Measurements from ENCODE around the gene PDPK1.
"Not testable (repeated sequence)": the region's sequence is repeated elsewhere in the genome, so short reads cannot be mapped to it uniquely, and the experiment has no call there.

PDPK1 gene

GRCh38 chr16:2540912-2541311 is 3.1 kb downstream of the PDPK1 start:
- DNase-seq (ENCODE audit: low read depth in 2 of 2): not testable (repeated sequence)

- DNase-seq (ENCODE audit: low read depth in 2 of 2): not testable (repeated sequence)
Observed at GRCh38 chr16:2541409-2541808, 3.6 kb downstream of the PDPK1 start.

DNA sequence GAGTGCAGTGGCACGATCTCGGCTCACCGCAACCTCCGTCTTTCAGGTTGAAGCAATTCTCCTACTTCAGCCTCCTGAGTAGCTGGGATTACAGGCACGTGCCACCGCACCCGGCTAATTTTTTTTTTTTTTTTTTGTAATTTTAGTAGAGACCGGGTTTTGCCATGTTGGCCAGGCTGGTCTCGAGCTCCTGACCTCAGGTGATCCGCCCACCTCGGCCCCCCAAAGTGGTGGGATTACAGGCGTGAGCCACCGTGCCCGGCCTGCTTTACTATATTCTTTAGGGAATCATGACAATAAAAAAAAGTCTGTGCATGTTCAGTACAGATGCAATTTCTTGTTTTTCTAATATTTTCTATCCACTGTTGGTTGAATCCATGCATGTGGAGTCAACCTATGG is 6.0 kb downstream of the PDPK1 start:
- not testable (repeated sequence) for DNase-seq (ENCODE audit: low read depth in 2 of 2)

DNA sequence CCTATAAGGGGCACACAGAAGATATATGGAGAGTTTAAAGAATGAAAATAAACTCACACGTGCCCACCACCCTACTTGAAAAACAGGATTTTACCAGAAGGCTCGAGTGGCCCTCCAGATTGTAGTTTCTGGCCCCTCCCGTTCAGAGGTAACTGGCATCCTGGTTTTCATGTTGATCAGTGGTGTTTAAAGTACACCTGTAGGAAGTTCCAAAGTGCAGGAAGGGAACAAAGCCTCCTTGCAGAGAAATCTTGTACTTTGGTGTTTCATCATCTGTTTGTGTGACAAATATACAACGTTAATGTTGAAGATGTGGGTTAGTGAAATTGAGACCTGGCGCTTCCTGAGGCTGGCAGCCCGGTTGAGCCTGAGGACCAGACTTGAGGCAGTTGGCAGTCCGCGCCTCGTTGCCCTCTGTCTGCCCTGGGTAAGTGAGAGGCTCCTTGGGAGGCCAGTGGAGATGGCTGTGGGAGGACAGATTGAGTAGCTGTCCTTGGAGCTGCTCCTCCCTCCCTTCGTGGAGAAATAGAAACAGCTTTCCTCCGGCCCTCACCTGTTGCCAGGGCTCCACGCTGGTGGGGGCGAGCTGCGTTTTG is 12.6 kb downstream of the PDPK1 start:
- DNase-seq (ENCODE audit: low read depth in 2 of 2): not testable (repeated sequence)

DNA sequence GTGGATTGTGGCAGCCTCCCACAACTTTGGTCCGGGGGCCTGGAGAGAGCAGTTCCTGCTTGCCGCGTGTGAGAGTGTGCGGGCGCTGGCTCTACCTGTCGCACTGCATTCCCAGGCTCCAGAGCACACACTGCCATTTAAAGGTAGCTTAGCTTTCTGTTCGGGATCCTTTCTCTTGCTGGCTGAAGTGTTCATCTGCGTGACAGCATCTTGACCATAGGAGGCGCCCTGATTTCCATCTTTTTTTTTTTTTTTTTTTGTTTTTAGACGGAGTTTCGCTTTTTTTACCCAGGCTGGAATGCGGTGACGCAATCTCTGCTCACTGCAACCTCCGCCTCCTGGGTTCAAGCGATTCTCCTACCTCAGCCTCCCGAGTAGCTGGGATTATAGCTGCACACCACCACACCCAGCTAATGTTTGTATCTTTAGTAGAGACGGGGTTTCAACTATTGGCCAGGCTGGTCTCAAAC is 13.6 kb downstream of the PDPK1 start:
- not testable (repeated sequence) for DNase-seq (ENCODE audit: low read depth in 2 of 2)

DNA sequence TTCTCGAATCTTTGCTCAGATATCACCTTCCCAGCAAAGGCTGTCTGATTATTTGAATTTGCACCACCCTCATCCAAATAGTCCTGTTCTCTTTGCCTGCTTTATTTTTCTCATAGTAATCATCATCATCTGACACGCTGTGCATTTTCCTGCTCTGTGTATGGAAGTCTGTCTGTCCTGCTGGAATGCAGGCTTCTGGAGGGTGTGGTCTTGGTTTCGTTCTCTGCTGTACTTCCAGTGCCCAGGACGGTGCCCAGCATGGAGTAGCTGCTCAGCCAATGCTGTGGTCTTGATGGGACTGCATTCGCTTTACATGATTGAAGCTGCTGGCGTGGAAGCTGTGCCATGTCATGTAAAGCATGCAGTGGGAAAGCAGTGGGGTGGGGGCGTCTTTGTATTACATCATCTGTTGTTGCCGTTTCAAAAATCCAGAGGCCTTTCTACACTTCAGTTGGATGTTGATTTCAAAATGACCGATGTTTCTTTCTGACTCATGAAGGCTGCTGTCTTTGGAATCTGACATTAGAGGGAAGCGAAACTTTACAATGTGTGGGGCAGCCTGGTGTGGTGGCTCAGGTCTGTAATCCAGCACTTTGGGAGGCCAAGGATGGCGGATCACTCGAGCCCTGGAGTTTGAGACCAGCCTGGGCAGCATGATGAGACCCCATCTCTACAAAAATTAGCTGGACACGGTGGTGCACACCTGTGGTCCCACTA is 17.0 kb downstream of the PDPK1 start:
- not testable (repeated sequence) for DNase-seq (ENCODE audit: low read depth in 2 of 2)

- DNase-seq (ENCODE audit: low read depth in 2 of 2): not testable (repeated sequence)
Observed at GRCh38 chr16:2557150-2557549, 19.3 kb downstream of the PDPK1 start.

DNA sequence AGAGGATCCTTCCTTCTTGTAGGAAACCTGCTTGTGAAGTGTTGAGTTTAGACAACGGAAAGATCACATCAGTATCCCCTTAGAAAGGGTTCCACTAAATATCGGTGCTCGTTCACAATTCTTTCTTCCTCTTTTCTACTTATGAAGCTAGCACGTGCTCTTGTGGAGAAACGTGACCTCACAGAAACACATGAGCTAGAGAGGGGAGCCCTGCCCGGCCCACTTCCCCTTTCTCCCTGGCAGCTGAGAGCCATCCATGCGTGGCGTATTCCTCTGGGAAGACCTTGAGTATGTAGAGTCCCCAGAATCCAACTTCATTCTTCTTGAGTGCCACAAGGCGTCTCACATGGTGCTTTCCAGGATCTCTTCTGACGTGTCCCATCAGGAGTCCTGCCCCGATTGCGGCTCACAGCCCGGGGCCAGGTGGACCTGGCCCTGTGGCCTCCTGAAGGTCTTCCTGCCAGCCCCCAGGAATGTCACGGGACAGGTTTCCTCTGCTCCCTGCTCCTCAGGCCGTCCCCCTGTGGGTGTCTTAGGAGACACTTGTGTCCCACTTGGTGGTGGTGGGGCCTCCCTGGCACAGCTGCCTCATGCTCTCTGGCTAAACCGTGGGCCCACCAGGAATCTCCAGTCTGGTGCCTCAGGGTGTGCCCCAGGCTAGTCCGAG is 22.4 kb downstream of the PDPK1 start:
- DNase-seq (ENCODE audit: low read depth in 2 of 2): not testable (repeated sequence)

DNA sequence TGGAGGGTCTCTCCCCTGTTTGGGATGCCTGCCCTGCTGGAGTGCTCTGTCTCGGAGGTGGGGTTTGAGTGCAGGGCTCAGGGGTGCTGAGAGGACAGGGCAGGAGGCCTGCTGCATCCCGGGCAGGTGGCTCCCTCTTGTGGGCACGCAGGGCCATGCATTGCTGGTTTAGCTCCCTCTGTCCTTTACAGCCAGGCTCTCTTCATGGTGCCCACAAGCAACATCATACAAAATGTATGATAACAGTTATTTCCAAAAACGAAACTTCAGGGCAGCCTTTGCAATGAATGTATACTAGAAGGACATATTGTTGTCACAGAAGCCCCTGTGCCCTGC is 22.9 kb downstream of the PDPK1 start:
- DNase-seq (ENCODE audit: low read depth in 2 of 2): peak; percentile 39 to 42

DNA sequence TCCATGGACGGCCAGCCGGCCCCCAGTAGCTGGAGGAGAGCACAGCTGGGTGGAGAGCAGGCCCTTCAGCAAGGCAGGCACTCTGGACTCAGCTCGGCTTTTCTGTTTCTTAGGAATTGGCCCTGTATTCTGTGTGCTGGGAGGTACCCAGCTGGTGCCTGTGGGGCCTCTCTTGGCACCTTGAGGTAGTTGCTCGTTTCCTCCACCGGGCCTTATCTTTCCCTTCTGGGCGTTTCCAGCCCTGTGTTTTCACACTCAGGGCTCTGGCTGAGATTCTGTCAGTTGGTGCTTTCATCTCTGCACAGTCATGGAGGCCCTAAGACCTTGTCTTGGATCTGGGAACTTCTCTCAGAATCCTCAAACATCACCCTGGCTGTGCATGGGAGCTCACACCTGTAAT is 29.7 kb downstream of the PDPK1 start:
- DNase-seq (ENCODE audit: low read depth in 2 of 2): not testable (repeated sequence)

- not testable (repeated sequence) for DNase-seq (ENCODE audit: low read depth in 2 of 2)
Observed at GRCh38 chr16:2568573-2568972, 30.8 kb downstream of the PDPK1 start.

DNA sequence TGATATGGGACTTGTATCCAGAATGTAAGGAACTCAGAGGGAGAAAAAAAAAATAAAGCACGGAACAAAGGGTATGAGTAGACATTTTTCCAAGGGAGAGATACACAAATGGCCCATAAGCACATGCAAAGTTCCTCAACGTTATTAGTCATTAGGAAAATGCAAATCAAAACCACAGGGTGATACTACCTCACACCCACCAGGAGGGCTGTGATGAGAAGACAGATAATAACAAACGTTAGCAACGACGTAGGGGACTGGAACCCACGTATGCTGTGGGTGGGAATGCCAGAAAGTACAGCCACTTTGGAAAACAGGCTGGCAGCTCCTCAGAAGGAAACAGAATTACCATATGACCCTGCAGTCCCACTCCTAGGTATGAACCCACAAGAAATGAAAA is 34.9 kb downstream of the PDPK1 start:
- not testable (repeated sequence) for DNase-seq (ENCODE audit: low read depth in 2 of 2)

DNA sequence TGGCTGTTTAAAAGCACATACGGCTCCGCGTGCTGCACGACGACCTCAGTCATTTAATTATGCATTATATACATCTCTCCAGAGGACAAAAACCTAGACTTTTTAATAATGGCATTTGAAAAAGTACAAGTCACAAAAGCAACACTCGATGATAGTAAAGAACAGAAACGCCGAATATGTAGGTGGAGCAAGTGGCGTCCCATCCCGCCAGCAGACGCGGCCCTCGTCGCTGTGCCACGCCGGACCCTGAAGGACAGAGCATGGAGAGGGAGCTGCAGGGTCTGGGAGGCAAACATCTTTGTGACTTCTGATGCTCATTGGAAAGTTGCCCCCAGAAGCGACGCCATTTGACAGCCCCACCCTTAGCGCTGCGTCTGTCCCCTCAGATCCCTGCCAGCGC is 38.0 kb downstream of the PDPK1 start:
- not testable (repeated sequence) for DNase-seq (ENCODE audit: low read depth in 2 of 2)

DNA sequence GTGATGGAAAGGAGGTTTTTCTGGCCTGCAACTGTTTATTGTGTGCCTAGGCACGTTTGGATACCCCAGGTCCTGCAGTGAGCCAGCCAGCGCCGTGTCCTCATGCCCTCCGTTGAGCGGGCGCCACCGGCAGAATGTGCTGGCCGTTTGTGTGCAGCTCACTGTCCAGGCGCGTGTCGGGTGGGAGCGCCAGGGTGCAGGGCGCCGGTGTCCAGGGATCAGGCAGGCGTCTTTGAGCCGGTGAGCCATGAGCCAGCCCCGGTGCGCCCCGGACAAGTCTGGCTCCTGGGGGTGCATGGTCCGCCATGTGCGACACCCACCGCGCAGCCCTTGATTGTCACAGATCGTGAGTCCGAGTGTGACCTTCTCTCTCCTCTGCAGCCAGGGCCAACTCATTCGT is 39.2 kb downstream of the PDPK1 start:
- DNase-seq (ENCODE audit: low read depth in 2 of 2): not testable (repeated sequence)

- not testable (repeated sequence) for DNase-seq (ENCODE audit: low read depth in 2 of 2)
Observed at GRCh38 chr16:2578905-2579304, 41.1 kb downstream of the PDPK1 start.

- DNase-seq (ENCODE audit: low read depth in 2 of 2): not testable (repeated sequence)
Observed at GRCh38 chr16:2580143-2580542, 42.3 kb downstream of the PDPK1 start.

GRCh38 chr16:2580818-2581217 is 43.0 kb downstream of the PDPK1 start:
- not testable (repeated sequence) for DNase-seq (ENCODE audit: low read depth in 2 of 2)

- no peak for DNase-seq (ENCODE audit: low read depth in 2 of 2)
Observed at GRCh38 chr16:2584729-2585650, 47.2 kb downstream of the PDPK1 start.

GRCh38 chr16:2585651-2586081 is 47.8 kb downstream of the PDPK1 start:
- no peak for DNase-seq (ENCODE audit: low read depth in 2 of 2)

GRCh38 chr16:2586241-2586640 is 48.4 kb downstream of the PDPK1 start:
- no peak for DNase-seq (ENCODE audit: low read depth in 2 of 2)

GRCh38 chr16:2586901-2587480 is 49.2 kb downstream of the PDPK1 start:
- DNase-seq (ENCODE audit: low read depth in 2 of 2): no peak
